ENCODE measurements around the gene FBXO8. TPM values are rescaled to one million over a fixed set of nuclear protein-coding genes. Genes with fewer than 3 reads are reported as not detected.

FBXO8 gene
- polyA plus RNA-seq, 4 donors: 28.5 to 37.4 (median 33.5) TPM

DNA sequence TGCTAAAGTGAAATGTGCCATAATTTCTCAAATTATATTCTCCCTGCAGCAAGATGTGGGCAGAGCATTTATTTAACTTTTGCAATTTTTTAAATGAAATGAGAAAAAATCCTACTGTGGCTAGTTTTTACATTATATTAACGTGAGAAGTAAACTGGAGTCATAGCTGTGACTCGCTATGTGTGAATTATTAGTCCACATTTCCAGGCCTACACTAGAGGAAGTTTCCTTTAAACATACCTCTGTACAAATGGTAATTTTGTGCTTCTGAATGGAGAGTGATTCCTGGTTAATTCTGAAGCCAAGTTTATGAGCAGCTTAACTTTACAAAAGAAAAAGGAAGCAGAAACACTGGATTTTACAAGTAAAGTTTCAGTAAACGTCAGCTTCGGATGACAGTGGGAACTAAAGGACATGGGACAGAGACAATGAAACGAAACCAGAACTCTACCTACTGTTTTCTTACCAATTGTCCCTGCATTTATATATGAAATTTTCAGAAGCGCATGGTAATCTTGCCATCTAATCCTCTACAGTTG, 72.4 kb downstream of the FBXO8 start:
- no peak for DNase-seq (ENCODE audit: low read depth in 4 of 4, low spot score in 2 of 4)

DNA sequence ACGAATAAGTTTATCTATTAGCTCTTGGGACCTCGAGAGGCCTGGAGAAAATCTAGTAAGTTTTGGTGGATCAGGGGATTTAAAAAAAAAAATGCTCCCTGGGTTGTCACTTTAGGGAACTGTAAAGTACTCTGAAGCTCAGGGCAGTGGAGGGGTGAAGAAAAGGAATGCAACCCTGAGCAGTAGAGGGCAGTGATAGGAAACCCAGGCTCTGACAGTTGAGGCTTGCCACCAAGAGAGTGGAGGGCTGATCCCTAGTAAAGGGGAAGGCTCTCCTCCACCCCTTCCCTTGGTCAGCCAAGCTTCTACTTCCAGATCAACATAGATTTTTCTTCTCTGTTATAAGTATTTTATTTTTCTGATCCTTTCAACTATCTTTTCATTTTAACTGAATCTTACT, 73.1 kb downstream of the FBXO8 start:
- no peak for DNase-seq (ENCODE audit: low read depth in 4 of 4, low spot score in 2 of 4)

DNA sequence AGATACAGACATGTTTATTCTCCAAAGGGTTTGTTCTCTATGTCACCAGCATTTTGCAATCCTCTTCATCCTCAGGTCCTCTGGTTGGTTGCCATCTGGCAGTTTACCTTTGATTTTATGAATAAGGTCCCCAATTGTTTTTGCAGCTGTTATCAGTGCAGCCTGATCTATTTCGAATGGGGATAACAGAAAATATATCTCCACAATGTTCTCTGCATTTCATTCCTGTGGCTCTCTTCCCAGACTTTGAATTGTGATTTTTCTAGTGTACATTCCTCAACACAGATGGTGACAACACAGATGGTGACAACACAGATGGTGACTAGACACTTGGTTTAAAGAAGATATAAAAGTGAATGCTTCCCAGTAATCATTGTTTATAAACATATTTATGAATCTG, 74.1 kb downstream of the FBXO8 start:
- DNase-seq (ENCODE audit: low read depth in 4 of 4, low spot score in 2 of 4): no peak

DNA sequence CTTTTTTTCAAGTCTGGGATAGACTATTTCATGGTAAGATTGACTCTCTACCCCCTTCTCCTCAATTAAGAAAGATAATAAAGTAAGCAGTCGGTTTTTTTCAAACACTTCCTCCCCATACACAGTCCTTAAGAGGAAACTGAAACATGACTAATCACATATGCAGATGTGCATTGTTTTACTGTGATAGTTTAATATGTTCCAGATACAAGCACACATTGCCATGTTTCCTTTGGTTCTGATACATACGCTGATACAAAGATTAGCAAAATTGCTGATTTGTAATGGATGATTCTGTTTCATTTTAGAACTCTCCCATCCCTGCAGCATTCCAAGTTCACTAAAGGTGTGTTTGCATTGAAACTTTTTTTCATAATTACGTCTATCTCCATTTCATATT, 76.1 kb downstream of the FBXO8 start:
- DNase-seq (ENCODE audit: low read depth in 4 of 4, low spot score in 2 of 4): no peak

DNA sequence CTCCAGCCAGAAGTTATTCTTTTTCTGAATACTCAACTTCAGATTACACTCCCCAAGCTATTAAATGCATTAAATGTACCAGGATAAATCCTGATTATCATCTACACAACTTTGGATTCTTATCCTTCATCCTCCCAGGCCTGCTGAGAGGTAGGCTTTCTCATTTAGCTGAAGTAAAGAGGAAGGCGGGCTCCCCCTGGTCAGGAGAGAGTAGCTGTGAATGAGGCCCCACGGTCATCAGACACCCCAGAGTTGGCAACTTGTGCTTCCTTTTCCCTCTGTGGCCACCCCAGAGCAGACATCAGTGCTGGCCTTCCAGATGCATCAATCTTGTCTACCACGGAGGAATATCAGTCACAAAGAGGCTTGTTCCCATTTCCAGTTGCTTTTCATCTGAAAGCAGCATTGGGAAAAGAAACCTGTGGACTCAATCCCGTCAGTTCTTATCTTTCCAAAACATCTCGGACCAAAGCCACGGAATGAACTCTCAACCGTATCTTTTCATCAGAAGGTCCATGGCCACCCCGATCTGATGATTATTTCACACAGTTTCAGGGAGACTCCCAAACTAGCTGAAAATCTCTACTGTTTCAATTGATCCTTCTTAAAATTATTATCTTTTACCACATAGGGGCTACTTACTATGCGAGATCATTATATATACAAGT, 79.2 kb downstream of the FBXO8 start:
- DNase-seq (ENCODE audit: low read depth in 4 of 4, low spot score in 2 of 4): no peak

DNA sequence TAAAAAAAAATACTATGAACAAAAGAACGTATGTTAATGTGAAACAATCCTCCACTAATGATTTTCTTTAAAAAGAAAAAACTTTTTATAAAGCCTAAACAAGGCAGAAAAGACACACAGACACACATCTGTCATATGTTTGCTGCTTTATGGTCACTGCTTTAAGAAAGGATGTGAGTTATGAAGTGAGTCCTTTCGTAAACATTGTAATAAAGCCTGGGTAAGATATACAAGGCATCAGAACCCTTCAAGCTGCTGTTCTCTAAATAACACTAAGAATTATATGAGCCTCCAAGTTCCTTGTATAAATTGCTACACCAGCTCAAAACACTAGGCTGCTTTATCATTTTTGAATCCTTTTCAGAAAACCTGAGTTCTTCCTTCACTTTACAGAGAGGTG, 81.6 kb downstream of the FBXO8 start:
- DNase-seq (ENCODE audit: low read depth in 4 of 4, low spot score in 2 of 4): no peak

DNA sequence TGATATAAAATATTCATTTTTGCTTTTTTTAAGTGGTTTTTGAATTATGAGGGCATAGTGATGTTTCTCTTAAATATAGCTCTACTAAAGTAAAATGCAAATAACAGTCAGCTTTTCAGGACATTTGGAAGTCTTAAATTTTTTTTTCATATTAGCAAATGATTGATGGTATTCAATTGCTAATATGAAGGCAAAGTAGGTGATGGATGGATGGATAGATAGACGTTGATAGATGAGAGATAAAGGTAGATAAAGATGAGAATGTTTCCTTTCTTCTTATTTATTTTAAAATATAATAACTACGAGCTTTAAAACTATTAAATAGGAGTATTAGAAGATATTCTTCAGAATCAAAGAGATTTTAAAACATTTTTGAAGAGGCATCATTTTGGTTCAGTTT, 83.7 kb downstream of the FBXO8 start:
- DNase-seq (ENCODE audit: low read depth in 4 of 4, low spot score in 2 of 4): no peak

DNA sequence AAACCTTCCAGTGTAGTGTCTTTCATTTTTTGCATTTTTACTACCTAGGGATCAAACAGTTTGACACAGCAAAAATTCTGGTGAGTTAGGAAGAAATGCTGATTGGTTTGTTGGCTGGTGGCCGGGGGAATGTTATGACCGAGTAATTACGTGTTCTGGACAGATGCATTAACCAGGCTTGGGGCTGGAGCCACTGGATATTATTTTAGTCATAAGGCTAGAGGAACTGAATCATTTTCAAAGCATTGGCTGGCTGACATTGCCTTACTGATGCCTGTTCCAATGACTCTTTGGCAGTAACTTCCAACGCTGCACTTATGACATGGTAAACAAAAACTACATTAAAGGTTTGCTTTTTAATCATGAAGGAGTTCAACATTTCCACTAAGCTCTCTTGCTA, 84.6 kb downstream of the FBXO8 start:
- DNase-seq (ENCODE audit: low read depth in 4 of 4, low spot score in 2 of 4): no peak

DNA sequence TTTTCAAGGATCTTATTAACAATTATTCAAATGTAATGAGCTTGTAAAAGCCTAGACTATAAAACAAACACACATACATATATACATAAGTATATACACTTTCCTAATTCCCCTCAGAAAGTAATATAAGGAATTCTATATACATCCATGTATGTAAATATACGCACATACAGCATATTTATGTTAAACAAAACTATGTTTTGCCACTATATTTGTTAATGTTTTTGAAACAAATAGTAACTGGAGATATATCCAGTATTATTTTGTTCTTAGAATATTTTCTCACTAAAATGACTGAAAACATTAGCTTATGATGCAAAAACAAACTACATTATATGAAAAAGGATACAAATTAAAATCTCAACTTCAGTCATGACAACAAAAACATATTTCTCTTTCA, 85.1 kb downstream of the FBXO8 start:
- no peak for DNase-seq (ENCODE audit: low read depth in 4 of 4, low spot score in 2 of 4)

DNA sequence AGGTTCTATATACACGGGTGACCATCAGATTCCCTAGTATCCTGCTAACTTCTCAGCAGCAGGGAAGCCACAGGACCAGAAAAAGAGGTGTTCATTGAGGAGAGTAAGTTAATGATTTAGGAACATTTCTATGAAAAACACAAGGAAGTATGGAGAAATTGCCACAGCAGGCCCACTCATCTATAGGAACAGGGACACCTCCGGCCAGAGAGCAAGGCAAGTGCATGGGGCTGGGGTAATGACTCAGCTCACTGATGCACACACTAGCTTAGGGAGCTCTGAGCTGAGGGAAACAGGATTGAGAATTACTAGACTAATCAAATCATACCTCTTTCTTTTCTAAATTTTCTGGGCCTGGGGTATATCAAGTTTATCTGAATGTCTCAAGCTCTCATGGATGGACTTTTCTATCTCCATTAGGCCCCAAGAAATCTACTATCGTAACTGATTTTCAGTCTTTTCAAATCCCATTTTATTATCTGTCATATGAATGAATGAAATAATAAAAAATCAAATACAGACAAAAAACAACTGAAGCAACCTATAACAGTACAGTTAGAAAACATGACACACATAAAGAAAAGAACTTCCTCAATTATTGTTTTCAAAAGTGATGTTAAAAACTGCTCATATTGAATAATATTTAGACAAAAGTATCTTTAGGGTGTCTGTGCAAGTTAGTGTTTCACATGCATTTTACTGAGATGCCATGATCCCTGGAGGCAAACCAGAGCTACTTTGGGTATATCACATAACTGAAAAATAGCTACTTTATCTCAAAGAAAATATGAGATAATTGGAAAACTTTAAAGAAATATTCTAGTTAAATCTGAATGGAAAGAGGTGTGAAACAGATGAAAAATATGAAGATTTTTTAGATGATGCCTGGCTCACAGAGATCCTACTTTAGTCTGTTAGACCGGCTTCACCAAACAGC, 89.8 kb downstream of the FBXO8 start:
- no peak for DNase-seq (ENCODE audit: low read depth in 4 of 4, low spot score in 2 of 4)

DNA sequence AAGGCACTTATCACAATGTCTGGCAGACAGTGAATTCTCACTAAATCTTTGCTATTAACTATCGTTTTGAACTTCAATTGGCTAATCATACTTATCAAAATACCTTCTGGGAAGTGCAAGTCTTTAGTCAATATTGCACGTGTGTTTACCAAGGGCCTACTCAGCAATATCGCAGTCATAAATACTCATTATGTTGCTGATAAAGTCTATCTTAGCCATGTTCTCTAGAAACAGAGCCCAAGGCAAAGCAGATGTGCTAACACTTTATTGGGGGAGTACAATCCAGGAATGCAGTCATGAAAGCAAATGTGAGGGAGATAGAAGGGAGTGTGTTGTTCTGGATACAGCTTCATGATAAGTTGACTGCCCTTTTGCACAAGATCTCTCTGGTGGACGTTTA, 90.5 kb downstream of the FBXO8 start:
- no peak for DNase-seq (ENCODE audit: low read depth in 4 of 4, low spot score in 2 of 4)

DNA sequence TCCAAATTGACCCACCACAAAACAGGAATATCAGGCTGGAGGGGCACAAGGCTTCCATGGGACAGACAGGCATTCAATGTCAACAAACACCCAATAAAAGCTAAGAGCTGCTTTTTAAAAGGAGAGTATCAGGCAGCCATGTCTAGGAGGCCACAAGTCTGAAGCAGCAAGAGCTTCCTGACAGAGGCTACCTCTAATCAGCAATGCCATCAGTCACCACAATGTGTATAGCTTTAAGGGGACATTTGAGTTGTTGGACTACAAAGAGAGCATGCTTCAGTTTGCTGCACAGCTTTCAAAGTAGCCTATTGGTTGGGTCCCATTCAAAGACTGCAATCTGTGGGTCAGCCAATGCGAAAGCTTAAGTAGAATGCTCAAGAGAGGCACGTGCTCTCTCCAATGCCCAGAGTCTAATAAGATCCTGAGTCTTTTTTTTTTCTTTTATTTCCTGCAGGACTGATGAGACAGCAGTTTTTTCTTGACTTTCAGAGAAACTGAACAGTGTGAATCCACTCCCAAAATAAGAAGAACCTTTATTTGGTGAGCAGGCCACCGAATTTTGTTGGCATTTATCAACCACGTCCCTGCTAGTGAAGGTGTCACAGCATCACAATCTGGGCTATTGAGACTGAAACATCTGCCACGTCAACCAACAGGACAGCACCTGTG, 92.5 kb downstream of the FBXO8 start:
- DNase-seq (ENCODE audit: low read depth in 4 of 4, low spot score in 2 of 4): no peak

DNA sequence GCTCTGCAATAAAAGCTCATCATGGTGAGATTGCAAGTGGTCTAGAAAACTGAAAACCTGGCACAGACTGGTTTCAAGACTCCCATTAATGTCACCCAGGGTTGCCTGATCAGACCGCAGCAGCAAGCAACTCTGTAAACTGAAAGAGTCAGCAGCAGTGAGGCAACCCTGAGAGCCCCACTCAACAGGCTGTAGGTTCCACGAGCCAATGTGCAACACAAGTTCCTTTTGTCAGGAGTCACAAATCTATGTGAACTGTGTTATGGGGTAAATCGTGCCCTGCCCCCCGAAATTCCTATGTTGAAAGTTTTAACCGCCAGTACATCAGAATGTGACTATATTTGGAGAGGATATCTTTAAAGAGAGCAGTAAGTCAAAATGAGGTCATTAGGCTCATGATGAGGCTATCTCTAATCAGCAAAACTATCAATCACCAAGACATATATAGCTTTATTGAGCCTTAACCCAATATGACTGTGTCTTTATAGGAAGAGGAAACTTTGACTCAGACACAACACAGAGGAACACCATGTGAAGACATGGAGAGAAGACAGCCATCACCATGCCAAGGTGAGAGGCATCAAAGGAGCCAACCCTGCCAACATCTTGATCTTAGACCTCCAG, 94.0 kb downstream of the FBXO8 start:
- DNase-seq (ENCODE audit: low read depth in 4 of 4, low spot score in 2 of 4): no peak

Other genes with a start within 250 kb of the FBXO8 start
- gene CEP44, start 244 bp upstream of the FBXO8 start, polyA plus RNA-seq (ENCODE audit: insufficient read length in 4 of 4): 10 to 100 TPM; 15.7 to 33.4 (median 22.0) TPM
- gene HPGD, start 238.8 kb upstream of the FBXO8 start, polyA plus RNA-seq (ENCODE audit: insufficient read length in 4 of 4): 10 to 100 TPM; 60.2 to 88.5 (median 77.5) TPM

Data from left renal cortex interstitium (tissue), 4 donors.